T-helper 2 cell treated with Interferon-gamma antibody and Interleukin-4, amounts not matched to agents 5 μg/mL and 100 μg/mL, for 36 hours (primary cell): Measurements from ENCODE around the gene ALX1.
A peak's percentile ranks its signal among the peaks of the same experiment; 100 is the strongest.
"Not testable (repeated sequence)": the region's sequence is repeated elsewhere in the genome, so short reads cannot be mapped to it uniquely, and the experiment has no call there.

Experiments used
- DNase-seq: peaks from one replicate; pipeline ENCODE4 v3.0.0; 2021; ENCODE audit warnings: low spot score
- H3K27ac Mint-ChIP-seq: one replicate; pipeline ENCODE4 v1.8.0; 2021; ENCODE audit warnings: mild to moderate bottlenecking, mixed read lengths
- H3K27me3 Mint-ChIP-seq: one replicate; pipeline ENCODE4 v1.8.0; 2021; ENCODE audit warnings: low read depth, mixed read lengths
- H3K36me3 Mint-ChIP-seq: one replicate; pipeline ENCODE4 v1.8.0; 2021; ENCODE audit warnings: low read depth, mixed read lengths
- H3K4me1 Mint-ChIP-seq: one replicate; pipeline ENCODE4 v1.8.0; 2021; ENCODE audit warnings: low read depth, mixed read lengths
- H3K4me3 Mint-ChIP-seq: one replicate; pipeline ENCODE4 v1.8.0; 2022; ENCODE audit warnings: mild to moderate bottlenecking, moderate library complexity, mixed read lengths
- H3K9me3 Mint-ChIP-seq: one replicate; pipeline ENCODE4 v1.8.0; 2021; ENCODE audit warnings: mixed read lengths

The ALX1 gene

DNA sequence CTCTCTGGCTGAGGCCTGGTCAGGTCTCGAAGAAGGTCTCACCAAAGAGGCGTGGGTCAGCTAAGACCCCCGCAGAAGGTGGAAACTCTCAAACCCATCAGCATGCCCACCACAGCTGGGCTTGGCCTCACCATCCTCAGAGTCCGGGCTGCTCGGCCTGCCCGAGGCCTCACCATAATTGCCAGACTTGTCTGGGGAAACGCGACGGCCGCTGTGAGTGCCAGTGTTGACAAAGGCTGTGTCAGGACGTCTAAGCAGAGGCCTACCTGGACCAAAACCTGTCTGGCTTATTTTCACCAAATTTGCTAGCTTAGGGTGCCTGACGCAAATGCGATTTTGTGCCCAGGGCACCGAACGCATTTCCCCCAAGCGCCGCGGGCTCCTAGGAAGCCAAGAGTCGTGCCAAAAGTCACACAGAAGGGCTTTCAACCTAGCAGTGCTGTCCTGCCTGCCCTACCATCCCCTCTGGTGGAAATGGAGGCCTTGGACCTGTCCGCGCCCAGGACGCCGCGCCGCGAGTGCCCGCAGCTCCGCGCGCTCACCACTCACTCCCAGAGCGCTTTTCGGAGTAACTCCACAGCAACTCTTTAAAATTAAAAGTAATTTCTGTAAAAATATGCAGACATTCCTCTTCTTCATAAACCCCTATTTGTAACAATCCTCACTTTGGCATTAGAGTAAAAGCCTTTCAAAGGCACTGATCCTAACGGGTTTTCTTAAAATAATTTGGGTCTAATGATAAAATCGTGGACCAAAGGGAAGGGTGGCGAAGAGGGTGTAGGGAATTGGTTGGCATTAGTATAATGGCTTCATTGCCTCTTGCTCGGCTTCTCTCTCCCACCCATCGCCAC is 1.2 kb upstream of the ALX1 start:
- Mint-ChIP-seq H3K36me3 (no peaks in the 10 kb centered on the region), H3K27ac (no peak overlapping the region), H3K27me3 (peaks cover 70% of the 10 kb centered on the region), H3K4me1 (peaks cover 7% of the 10 kb centered on the region), H3K9me3 (no peaks in the 10 kb centered on the region), H3K4me3 (no peak overlapping the region)
- no peak for DNase-seq

DNA sequence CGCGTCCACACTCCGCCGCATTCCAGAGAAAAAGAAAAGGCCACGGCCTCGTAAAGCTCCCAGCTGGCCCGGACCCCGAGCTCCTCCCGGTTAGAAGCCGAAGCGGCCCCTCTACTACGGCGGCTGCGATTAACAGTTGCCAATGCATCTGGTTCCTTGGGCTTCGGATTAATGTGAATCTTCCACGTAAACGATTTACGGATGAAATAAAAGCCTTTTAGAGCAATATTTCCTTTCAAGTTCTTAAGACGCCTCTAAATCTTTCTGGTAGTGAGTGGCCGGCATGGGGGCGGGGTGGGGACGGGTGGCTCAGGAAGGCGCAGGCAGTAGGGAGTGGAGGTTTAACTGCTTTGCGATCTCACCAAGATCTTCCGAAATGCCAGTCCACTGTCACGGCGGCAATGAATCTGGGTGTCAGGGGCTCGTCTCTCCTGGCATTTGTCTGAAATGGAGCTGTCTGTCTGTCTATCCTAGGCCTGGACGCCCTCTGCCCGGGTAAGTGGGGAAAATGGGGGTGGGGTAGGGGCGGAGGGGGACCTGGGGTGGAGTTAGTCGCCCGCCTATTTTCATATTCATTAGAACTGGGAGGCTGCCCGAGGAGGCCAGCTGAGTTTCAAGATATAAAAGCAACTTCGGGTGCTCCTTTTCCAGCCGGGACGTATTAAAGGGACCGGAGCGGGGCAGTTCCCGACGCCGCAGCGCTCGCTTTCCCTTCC is 413 bp upstream of the ALX1 start:
- peaks cover 7% of the 10 kb centered on the region for H3K4me1 Mint-ChIP-seq
- H3K36me3 Mint-ChIP-seq = no peaks in the 10 kb centered on the region
- peaks cover 62% of the 10 kb centered on the region for H3K27me3 Mint-ChIP-seq
- DNase-seq = no peak
- no peaks in the 10 kb centered on the region for H3K9me3 Mint-ChIP-seq
- peak overlapping the region; percentile 36 for H3K27ac Mint-ChIP-seq
- H3K4me3 Mint-ChIP-seq = peak overlapping the region; percentile 75

DNA sequence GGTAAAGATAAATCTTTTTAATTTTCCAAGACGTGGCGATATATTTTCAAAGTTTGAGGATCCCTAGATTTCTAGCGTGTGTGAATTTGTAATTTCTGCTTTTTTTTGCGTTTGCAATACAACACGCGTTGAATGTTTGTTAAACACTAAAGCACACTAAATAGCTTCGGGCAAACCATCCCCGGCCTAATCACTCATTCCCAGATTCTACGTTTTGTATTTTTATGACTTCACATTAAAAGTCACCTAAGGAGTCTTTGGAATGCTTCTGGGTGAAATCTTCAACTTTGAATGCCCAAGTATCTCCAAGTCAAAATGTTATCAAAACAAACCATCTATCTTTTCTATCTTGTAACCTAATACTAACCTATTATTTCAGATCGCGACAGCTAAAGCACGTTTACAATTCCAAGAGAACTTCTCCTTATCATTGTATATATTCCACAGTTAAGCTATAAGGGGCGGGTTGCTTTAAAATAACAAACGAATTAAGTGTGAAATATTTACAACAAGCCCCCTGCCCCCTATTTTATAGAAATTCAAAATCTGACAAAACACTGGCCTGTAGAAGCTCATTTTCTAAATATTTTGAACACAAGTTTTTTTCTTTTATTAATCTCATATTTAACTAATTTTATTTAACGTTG is 1.1 kb downstream of the ALX1 start:
- DNase-seq = no peak
- Mint-ChIP-seq H3K36me3 (no peaks in the 10 kb centered on the region), H3K27me3 (peaks cover 53% of the 10 kb centered on the region), H3K9me3 (no peaks in the 10 kb centered on the region), H3K27ac (no peak overlapping the region), H3K4me3 (peak overlapping the region; percentile 75), H3K4me1 (peaks cover 5% of the 10 kb centered on the region)

DNA sequence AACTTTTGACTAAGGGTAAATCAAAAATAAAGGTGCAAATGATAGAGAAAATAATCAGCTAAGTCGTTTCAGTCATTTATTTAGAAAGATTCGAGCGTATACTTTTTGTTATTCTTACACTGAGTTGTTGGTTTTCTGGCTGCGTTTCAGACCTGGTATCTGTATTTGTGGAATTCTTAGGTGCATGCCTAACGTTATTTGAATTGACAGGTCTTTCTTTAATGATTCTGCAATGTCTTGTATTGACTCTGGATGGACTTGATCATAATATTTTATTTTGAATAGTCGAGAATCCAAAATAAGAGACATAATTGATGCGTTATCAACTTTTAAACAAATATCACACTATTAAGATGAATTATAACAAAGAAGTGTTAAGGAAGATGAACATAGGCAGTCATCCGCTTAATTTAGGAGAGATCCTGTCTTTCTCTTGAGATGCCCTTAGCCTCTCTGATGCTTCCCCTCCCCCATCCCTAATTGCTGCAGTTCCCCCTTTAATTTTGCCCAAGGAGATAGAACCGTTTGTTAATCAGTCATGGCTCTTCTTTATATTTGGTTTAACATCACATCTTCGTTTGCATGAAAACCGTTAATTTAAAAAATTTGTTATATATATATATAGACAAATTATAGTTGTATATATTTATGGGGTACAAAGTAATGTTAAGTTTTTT is 1.8 kb downstream of the ALX1 start:
- Mint-ChIP-seq H3K4me3 (no peak overlapping the region), H3K27me3 (peaks cover 48% of the 10 kb centered on the region)

DNA sequence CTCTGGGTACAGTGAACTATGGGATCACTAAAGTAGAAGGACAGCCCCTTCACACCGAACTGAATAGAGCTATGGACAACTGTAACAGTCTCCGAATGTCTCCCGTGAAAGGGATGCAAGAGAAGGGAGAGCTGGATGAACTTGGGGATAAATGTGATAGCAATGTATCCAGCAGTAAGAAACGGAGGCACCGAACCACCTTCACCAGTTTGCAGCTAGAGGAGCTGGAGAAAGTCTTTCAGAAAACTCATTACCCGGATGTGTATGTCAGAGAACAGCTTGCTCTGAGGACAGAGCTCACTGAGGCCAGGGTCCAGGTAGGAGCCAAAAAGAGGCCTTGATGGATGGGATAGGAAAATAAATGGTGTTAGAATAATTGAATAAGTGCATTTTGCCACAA is 3.5 kb downstream of the ALX1 start:
- peaks cover 5% of the 10 kb centered on the region for H3K4me1 Mint-ChIP-seq
- no peaks in the 10 kb centered on the region for H3K36me3 Mint-ChIP-seq
- H3K27me3 Mint-ChIP-seq = peaks cover 34% of the 10 kb centered on the region
- no peaks in the 10 kb centered on the region for H3K9me3 Mint-ChIP-seq
- DNase-seq = no peak
- no peak overlapping the region for H3K27ac Mint-ChIP-seq
- no peak overlapping the region for H3K4me3 Mint-ChIP-seq

More for the DNA sequence above, 1.8 kb downstream of the ALX1 start:
- no peak overlapping the region for H3K27ac Mint-ChIP-seq
- H3K4me1 Mint-ChIP-seq = peaks cover 5% of the 10 kb centered on the region
- no peaks in the 10 kb centered on the region for H3K36me3 Mint-ChIP-seq
- H3K9me3 Mint-ChIP-seq = no peaks in the 10 kb centered on the region
- DNase-seq = no peak

DNA sequence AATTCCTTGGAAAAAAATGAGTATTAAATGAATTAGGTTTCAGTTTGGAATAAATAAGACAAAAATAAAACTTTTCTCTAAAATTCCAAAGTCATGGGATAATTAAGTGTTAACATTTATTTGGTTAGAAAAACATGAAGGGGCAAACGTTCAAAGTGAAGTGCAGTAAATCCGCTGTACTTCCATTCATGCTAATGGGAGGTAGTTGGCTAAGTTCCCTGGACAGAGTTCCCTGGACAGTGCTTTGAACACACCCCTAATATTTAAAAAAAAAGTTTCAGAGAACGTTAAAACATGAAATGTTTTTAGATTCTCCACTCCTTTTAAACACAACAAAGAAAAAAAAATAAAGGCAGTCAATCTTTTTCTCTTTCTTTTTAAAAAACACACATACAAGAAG is 16.3 kb downstream of the ALX1 start:
- H3K36me3 Mint-ChIP-seq = no peaks in the 10 kb centered on the region
- no peaks in the 10 kb centered on the region for H3K27me3 Mint-ChIP-seq
- peaks cover 6% of the 10 kb centered on the region for H3K4me1 Mint-ChIP-seq
- no peaks in the 10 kb centered on the region for H3K9me3 Mint-ChIP-seq
- H3K27ac Mint-ChIP-seq = no peak overlapping the region
- no peak overlapping the region for H3K4me3 Mint-ChIP-seq
- DNase-seq = no peak

DNA sequence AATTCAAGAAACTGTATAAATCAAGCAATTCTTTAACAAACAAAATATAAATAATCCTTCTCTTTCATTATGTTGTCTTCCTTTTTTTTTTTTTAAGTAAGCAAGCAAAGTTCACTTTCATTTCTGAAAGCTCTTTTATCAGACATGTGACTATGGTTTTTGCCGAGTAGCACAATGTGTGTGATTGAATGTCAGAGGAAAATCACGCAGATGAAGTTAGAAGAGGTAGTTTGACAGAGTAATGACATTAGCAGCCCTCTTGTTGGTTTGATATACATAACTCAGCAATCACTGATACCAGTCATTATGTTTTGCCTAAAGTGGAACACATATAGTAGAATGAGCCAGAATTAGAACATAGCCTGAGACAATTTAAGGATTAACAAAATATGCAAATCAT is 19.0 kb downstream of the ALX1 start:
- H3K27me3 Mint-ChIP-seq = no peaks in the 10 kb centered on the region
- H3K36me3 Mint-ChIP-seq = no peaks in the 10 kb centered on the region
- peaks cover 6% of the 10 kb centered on the region for H3K4me1 Mint-ChIP-seq
- H3K27ac Mint-ChIP-seq = no peak overlapping the region
- H3K9me3 Mint-ChIP-seq = no peaks in the 10 kb centered on the region
- no peak overlapping the region for H3K4me3 Mint-ChIP-seq
- no peak for DNase-seq

DNA sequence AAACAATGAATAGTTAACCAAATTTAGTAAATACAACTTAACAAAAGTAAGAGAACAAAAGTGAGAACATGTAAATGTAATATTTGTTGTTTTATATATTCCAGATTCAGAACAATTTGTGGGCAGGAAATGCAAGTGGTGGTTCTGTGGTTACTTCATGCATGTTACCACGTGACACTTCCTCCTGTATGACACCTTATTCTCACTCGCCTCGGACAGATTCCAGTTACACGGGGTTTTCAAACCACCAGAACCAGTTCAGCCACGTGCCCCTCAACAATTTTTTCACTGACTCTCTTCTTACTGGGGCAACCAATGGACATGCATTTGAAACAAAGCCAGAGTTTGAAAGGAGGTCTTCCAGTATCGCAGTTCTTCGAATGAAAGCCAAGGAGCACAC is 21.0 kb downstream of the ALX1 start:
- Mint-ChIP-seq H3K4me1 (peaks cover 6% of the 10 kb centered on the region), H3K4me3 (no peak overlapping the region), H3K36me3 (no peaks in the 10 kb centered on the region), H3K27ac (no peak overlapping the region), H3K9me3 (no peaks in the 10 kb centered on the region), H3K27me3 (no peaks in the 10 kb centered on the region)
- no peak for DNase-seq

DNA sequence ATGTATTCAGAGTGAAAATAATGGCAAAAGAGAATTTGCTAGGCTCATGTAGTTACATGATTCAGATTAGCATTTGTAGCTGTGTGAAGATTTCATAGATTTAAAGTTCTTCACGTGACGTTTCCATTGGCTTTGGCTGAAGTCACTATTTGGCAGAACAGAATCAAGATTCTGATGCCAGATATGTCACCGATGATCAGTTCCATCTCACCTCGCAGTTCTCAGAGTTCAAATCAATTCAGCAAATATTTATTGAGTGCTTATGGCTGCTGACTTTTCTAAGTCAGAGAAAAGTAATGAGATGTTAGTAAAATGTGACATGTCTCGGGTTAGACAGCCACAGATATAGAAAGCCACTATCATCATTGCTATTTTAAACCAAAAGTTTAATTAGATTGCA is 28.4 kb downstream of the ALX1 start:
- Mint-ChIP-seq H3K4me1 (no peaks in the 10 kb centered on the region), H3K9me3 (no peaks in the 10 kb centered on the region), H3K36me3 (no peaks in the 10 kb centered on the region), H3K4me3 (no peak overlapping the region), H3K27me3 (no peaks in the 10 kb centered on the region), H3K27ac (no peak overlapping the region)
- no peak for DNase-seq

DNA sequence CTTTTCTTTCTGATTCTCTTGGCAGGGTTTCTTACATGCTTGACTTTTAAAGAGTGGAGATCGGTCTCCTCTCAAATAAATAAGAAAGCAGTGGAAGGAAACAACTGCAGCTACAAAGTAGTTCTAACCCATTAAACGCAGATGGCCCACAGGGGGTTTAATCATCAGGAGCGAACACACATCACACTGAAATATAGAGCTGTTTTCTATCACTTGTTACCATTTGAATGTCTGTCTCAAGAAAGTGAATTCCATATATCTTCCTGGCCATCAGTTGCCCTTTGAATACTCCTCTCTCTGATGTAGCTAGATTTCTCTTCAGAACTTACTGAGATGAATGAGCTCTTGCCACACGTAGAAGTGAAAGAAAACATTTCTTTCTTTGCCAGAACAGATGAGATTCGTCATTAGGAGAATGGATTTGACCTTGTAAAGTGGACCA is 29.1 kb downstream of the ALX1 start:
- Mint-ChIP-seq H3K27me3 (no peaks in the 10 kb centered on the region), H3K27ac (no peak overlapping the region), H3K4me1 (no peaks in the 10 kb centered on the region), H3K36me3 (no peaks in the 10 kb centered on the region), H3K9me3 (no peaks in the 10 kb centered on the region), H3K4me3 (no peak overlapping the region)
- no peak for DNase-seq

DNA sequence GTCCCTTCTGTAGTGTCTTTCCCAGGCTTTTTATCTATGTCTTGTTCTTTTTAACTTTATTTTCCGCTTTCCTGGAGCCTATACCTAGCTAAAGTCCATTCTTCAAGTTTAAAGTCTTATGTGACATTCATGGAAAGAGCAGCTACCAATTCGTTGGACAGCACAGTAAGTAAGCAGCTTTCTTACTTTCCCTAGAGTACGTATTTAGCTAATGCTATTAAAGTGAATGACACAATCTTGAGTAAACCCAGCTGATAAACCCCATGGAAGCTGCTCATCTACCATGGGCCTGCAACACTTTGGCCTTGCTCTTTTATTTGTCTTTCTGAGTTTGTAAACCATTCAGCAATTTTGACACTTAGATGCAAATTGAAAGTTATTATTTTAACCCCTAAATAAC is 30.0 kb downstream of the ALX1 start:
- Mint-ChIP-seq H3K36me3 (no peaks in the 10 kb centered on the region), H3K4me1 (no peaks in the 10 kb centered on the region), H3K27me3 (no peaks in the 10 kb centered on the region), H3K4me3 (no peak overlapping the region), H3K27ac (no peak overlapping the region), H3K9me3 (no peaks in the 10 kb centered on the region)
- DNase-seq = no peak

DNA sequence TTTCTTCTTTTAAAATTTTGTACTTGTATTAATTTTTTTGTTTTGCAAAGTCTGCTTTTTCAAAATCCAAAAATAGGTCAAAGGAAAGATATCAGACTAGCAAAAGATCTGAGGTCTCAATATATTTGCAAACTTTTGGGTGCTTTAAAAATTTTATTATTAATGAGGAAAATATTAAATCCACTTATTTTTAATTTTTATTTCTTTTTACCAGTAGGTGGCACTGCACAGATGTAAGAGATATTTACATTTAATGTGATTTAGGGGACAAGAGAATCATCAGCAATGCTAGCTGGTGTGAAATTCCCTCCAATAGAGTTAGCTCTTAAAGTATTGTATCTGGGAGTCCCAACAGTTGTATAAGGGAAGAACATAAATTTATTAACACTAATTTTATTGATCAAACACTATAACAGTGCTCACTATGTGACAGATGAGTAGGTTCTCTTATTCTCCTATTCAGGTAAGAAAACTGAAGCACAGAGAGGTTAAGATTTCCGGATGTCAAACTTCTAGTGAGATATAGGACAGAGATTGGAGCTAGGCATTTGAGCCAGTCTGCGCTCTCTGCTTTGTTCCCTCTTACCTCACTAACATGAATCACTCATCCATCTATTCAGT is 30.5 kb downstream of the ALX1 start:
- H3K27ac Mint-ChIP-seq = no peak overlapping the region
- no peaks in the 10 kb centered on the region for H3K4me1 Mint-ChIP-seq
- H3K36me3 Mint-ChIP-seq = no peaks in the 10 kb centered on the region
- no peak overlapping the region for H3K4me3 Mint-ChIP-seq
- no peaks in the 10 kb centered on the region for H3K9me3 Mint-ChIP-seq
- no peak for DNase-seq
- no peaks in the 10 kb centered on the region for H3K27me3 Mint-ChIP-seq

DNA sequence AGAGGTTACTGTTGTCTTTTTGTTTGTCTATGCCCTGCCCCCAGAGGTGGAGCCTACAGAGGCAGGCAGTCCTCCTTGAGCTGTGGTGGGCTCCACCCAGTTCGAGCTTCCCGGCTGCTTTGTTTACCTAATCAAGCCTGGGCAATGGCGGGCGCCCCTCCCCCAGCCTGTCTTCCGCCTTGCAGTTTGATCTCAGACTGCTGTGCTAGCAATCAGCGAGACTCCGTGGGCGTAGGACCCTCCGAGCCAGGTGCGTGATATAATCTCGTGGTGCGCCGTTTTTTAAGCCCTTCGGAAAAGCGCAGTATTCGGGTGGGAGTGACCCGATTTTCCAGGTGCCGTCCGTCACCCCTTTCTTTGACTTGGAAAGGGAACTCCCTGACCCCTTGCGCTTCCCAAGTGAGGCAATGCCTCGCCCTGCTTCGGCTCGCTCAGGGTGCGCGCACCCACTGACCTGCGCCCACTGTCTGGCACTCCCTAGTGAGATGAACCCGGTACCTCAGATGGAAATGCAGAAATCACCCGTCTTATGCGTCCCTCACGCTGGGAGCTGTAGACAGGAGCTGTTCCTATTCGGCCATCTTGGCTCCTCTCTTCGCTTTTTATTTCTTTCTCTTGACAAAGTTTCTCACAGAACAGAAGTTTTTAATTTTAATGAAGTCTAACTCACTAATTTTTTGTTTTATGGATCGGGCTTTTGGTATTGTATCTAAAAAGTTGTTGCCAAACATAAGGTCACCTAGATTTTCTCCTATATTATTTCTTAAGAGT is 38.0 kb downstream of the ALX1 start:
- not testable (repeated sequence) for H3K9me3 Mint-ChIP-seq, H3K27me3 Mint-ChIP-seq, H3K36me3 Mint-ChIP-seq, H3K4me3 Mint-ChIP-seq, H3K27ac Mint-ChIP-seq, DNase-seq, H3K4me1 Mint-ChIP-seq
